Lower lobe of right lung (tissue), 2 donors: ENCODE results near the gene SEPTIN8. TPM values are rescaled to one million over a fixed set of nuclear protein-coding genes. Genes with fewer than 3 reads are reported as not detected.

Experiments used
- ATAC-seq, 2 donors: fragments of 200-7000 bp; cut with Tn5 transposase; one replicate each; pipeline ENCODE4 v1.9.1; 2020 to 2022; ENCODE audit warnings: mild to moderate bottlenecking in 2 of 2, moderate library complexity in 2 of 2
- DNase-seq: peaks from one replicate; pipeline ENCODE4 v3.0.0-alpha.2; 2020
- H3K27ac ChIP-seq: fragments of 200-600 bp; one replicate; pipeline ENCODE4 v1.8.0; 2022
- H3K27me3 ChIP-seq: fragments of 200-600 bp; one replicate; pipeline ENCODE4 v1.8.0; 2022; ENCODE audit warnings: low read depth
- H3K36me3 ChIP-seq: fragments of 200-600 bp; one replicate; pipeline ENCODE4 v1.8.0; 2022; ENCODE audit warnings: mild to moderate bottlenecking
- H3K4me1 ChIP-seq: fragments of 200-600 bp; one replicate; pipeline ENCODE4 v1.8.0; 2022
- H3K4me3 ChIP-seq: fragments of 200-600 bp; one replicate; pipeline ENCODE4 v1.8.0; 2022; ENCODE audit warnings: mild to moderate bottlenecking
- H3K9me3 ChIP-seq: fragments of 200-600 bp; one replicate; pipeline ENCODE4 v1.8.0; 2022
- intact Hi-C: fragments of 100-400 bp; cut with DNase I; formaldehyde crosslinking; loops from one replicate; pipeline ENCODE4 v1.11.0; 2022
- total RNA-seq: library from RNA; stranded (reverse); fragmentation: NEBNext Ultra II Directional; extraction: Animal tissue kit (Norgen Biotek cat#: 25700); gene quantifications from one replicate; pipeline ENCODE4 v1.2.1, GENCODE V29; 2021
- TF ChIP-seq, protein P1 (sequence below): fragments of 200-600 bp; IDR thresholded peaks from one replicate; pipeline ENCODE4 v1.8.0; 2022; ENCODE audit warnings: antibody characterized with exemption, mild to moderate bottlenecking
- donor health status: DM: no; HTN: yes; CAD: no; lungs with severe emphysema.

Gene SEPTIN8
- total RNA-seq, 1 donor from 2014 or later: 32.8 TPM

- peaks cover 9% of the 10 kb centered on the region for H3K27me3 ChIP-seq
- no peaks in the 10 kb centered on the region for H3K9me3 ChIP-seq
- no peak overlapping the region for H3K27ac ChIP-seq
These were observed 43.2 kb upstream of the SEPTIN8 start for GRCh38 chr5:132820162-132820754.

DNA sequence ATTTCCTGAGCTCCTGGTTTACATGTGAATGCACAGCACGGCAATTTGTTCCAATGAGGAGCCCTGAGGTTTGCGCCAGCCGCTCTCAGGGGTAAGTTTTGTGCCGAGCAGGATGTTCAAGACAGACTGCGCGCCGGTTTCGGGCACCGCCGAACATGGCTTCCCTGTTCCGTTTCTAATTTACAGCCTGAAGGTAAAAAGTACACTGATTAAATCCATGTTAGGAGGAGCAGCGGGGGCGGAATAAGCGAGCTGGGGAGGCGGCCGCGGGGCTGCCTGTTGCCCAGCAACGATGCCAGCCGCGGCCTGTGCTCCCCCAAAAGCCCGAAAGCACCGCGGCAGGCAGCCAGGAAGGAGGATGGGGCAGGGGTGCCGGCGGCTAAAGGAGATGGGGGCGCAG lies 42.4 kb upstream of the SEPTIN8 start:
- DNase-seq: no peak
- Histone ChIP-seq H3K4me3 (no peak overlapping the region), H3K27ac (no peak overlapping the region), H3K36me3 (peaks cover 11% of the 10 kb centered on the region), H3K27me3 (peaks cover 13% of the 10 kb centered on the region), H3K4me1 (peaks cover 10% of the 10 kb centered on the region), H3K9me3 (no peaks in the 10 kb centered on the region)
- TF ChIP-seq, protein P1, sequence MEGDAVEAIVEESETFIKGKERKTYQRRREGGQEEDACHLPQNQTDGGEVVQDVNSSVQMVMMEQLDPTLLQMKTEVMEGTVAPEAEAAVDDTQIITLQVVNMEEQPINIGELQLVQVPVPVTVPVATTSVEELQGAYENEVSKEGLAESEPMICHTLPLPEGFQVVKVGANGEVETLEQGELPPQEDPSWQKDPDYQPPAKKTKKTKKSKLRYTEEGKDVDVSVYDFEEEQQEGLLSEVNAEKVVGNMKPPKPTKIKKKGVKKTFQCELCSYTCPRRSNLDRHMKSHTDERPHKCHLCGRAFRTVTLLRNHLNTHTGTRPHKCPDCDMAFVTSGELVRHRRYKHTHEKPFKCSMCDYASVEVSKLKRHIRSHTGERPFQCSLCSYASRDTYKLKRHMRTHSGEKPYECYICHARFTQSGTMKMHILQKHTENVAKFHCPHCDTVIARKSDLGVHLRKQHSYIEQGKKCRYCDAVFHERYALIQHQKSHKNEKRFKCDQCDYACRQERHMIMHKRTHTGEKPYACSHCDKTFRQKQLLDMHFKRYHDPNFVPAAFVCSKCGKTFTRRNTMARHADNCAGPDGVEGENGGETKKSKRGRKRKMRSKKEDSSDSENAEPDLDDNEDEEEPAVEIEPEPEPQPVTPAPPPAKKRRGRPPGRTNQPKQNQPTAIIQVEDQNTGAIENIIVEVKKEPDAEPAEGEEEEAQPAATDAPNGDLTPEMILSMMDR: no peak
- peak in 1 of 2 donors; percentile 2 for ATAC-seq
- intact Hi-C loops: no loop called here

More at GRCh38 chr5:132820162-132820754, 43.2 kb upstream of the SEPTIN8 start:
- TF ChIP-seq, protein P1: peak; percentile 95
- peak; percentile 93 for DNase-seq
- intact Hi-C loops: no loop called here
- Histone ChIP-seq H3K4me1 (peaks cover 10% of the 10 kb centered on the region), H3K36me3 (peaks cover 19% of the 10 kb centered on the region), H3K4me3 (no peak overlapping the region)
- ATAC-seq: peak; percentile 91 to 92

DNA sequence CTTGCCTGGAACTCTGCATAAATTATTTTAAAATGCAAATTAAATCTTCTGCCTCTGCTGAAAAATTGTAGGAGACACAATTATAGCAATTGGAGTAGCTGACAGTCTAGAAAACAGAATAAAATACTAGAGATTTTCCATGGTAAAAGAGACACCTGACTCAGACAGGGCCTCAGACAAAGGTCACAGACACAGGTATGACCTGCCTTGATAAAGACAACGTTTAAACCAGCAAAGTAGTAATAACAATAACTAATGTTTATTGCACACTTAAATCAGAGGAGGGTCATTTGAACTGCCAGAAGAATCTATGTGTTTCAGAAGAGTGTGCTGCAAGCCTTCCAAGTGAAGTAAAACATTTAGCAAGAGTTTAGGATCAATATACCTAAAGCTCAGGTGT lies 40.0 kb upstream of the SEPTIN8 start:
- intact Hi-C loops: no loop called here
- Histone ChIP-seq H3K9me3 (no peaks in the 10 kb centered on the region), H3K4me3 (no peak overlapping the region), H3K36me3 (no peaks in the 10 kb centered on the region), H3K27ac (no peak overlapping the region), H3K4me1 (peaks cover 23% of the 10 kb centered on the region), H3K27me3 (peaks cover 35% of the 10 kb centered on the region)
- TF ChIP-seq, protein P1: no peak
- ATAC-seq: no peak
- no peak for DNase-seq

- Histone ChIP-seq H3K27me3 (peaks cover 39% of the 10 kb centered on the region), H3K9me3 (no peaks in the 10 kb centered on the region), H3K4me1 (peaks cover 23% of the 10 kb centered on the region), H3K36me3 (no peaks in the 10 kb centered on the region), H3K27ac (no peak overlapping the region), H3K4me3 (no peak overlapping the region)
- ATAC-seq: no peak
- no peak for DNase-seq
- intact Hi-C loops: no loop called here
- TF ChIP-seq, protein P1: no peak
These were observed 39.5 kb upstream of the SEPTIN8 start for GRCh38 chr5:132816554-132816953.

DNA sequence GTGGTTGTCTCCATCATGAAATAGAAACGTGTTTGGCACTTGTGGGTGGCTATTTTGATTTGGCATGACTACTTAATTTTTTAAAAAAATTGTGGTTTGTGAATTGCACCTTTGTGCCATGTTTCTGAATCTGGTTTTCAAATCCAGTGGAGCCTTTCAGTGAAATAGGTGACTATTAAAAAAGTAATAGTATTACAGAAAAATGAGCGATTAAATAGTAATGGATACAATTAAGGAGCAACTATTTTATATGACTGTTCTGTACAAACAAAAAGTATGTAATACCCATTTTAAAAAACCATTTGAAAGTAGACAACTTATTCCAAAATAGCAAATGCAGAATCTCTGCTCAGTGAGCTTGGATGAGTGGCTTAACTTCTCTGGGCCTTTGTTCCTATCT lies 39.0 kb upstream of the SEPTIN8 start:
- Histone ChIP-seq H3K4me3 (no peak overlapping the region), H3K9me3 (no peaks in the 10 kb centered on the region), H3K27me3 (peaks cover 44% of the 10 kb centered on the region), H3K27ac (no peak overlapping the region), H3K4me1 (peaks cover 23% of the 10 kb centered on the region), H3K36me3 (no peaks in the 10 kb centered on the region)
- TF ChIP-seq, protein P1: no peak
- intact Hi-C loops: no loop called here
- no peak for ATAC-seq
- DNase-seq: no peak
